BJ (cell line): ENCODE measurements around the gene CMTR1. TPM values are rescaled to one million over a fixed set of nuclear protein-coding genes. Genes with fewer than 3 reads are reported as not detected.

ENCODE experiments used
- CTCF ChIA-PET: fragments of 350-600 bp; formaldehyde crosslinking; extraction: SDS; loops from one replicate; lab custom pipeline; 2021; ENCODE audit warnings: antibody characterized with exemption, inconsistent platforms; lab: Yijun Ruan, JAX
- POLR2A ChIA-PET: fragments of 300-600 bp; sonication (Branson Sonifier 250); formaldehyde crosslinking; extraction: SDS; loops from one replicate; lab custom pipeline; 2021; ENCODE audit warnings: antibody characterized with exemption; lab: Charles Lee
- DNase-seq: peaks from one replicate; pipeline ENCODE4 v3.0.0-alpha.2; 2011; ENCODE audit warnings: low read depth
- H3K27me3 ChIP-seq: 2 replicates; pipeline ENCODE4 v1.6.0; 2011; ENCODE audit warnings: low read length; ENCODE audit not compliant: control insufficient read depth, insufficient read depth
- H3K36me3 ChIP-seq: 2 replicates; pipeline ENCODE4 v1.5.1; 2011; ENCODE audit warnings: low read length; ENCODE audit not compliant: control insufficient read depth, insufficient read depth
- H3K4me3 ChIP-seq: 2 replicates; pipeline ENCODE4 v1.5.1; 2011; ENCODE audit warnings: low read depth, mild to moderate bottlenecking, control low read depth, low read length
- CTCF ChIP-seq: IDR thresholded peaks from 2 replicates; pipeline ENCODE4 v1.5.1; 2011; ENCODE audit warnings: low read depth, mild to moderate bottlenecking, control low read depth, inconsistent platforms, low read length, moderate library complexity; ENCODE audit not compliant: insufficient read depth
- polyA plus RNA-seq: library from polyadenylated mRNA; depleted of rRNA; stranded (reverse); fragments of >200 nt; gene quantifications from 2 replicates; pipeline ENCODE4 v1.2.3, GENCODE V29; 2011

Gene CMTR1
- polyA plus RNA-seq, 1 experiment = 25.2 TPM

- no peaks in the 10 kb centered on the region for H3K27me3 ChIP-seq
- ChIA-PET CTCF (interaction anchor here (0.6 to 1.2 kb wide), 2 partner anchors 35 to 82 kb away, joined by 3 to 4 read pairs; no protein-coding TSS in a partner anchor), POLR2A (no interaction called here)
- no peak overlapping the region for H3K4me3 ChIP-seq
- TF ChIP-seq CTCF = no peak
- H3K36me3 ChIP-seq = peaks cover 23% of the 10 kb centered on the region
- DNase-seq = peak; percentile 46
Observed at GRCh38 chr6:37456816-37457560, 24.0 kb downstream of the CMTR1 start.

- CTCF ChIA-PET = interaction anchor here (1.3 kb wide), 1 partner anchor 13 kb away, joined by 3 read pairs; no protein-coding TSS in a partner anchor
- TF ChIP-seq CTCF = no peak
- Histone ChIP-seq H3K27me3 (no peaks in the 10 kb centered on the region), H3K36me3 (peaks cover 23% of the 10 kb centered on the region), H3K4me3 (no peak overlapping the region)
- DNase-seq = no peak
- POLR2A ChIA-PET = no interaction called here
Observed at GRCh38 chr6:37459981-37460800, 27.2 kb downstream of the CMTR1 start.

GRCh38 chr6:37460805-37461204, 27.8 kb downstream of the CMTR1 start:
- no peak for TF ChIP-seq CTCF
- Histone ChIP-seq H3K36me3 (peaks cover 23% of the 10 kb centered on the region), H3K4me3 (no peak overlapping the region), H3K27me3 (no peaks in the 10 kb centered on the region)
- CTCF ChIA-PET = interaction anchor here (1.3 to 1.4 kb wide), 2 partner anchors 12 to 48 kb away, joined by 3 read pairs; no protein-coding TSS in a partner anchor
- DNase-seq = no peak
- POLR2A ChIA-PET = no interaction called here

- no peak overlapping the region for H3K4me3 ChIP-seq
- no peaks in the 10 kb centered on the region for H3K27me3 ChIP-seq
- DNase-seq = no peak
- ChIA-PET POLR2A (no interaction called here), CTCF (no interaction called here)
- no peak for TF ChIP-seq CTCF
- peaks cover 23% of the 10 kb centered on the region for H3K36me3 ChIP-seq
Observed at GRCh38 chr6:37463110-37463509, 30.1 kb downstream of the CMTR1 start.

GRCh38 chr6:37467718-37468117, 34.7 kb downstream of the CMTR1 start:
- Histone ChIP-seq H3K27me3 (no peaks in the 10 kb centered on the region), H3K36me3 (peaks cover 8% of the 10 kb centered on the region), H3K4me3 (no peak overlapping the region)
- ChIA-PET CTCF (interaction anchor here (1.6 kb wide), 1 partner anchor 9 kb away, joined by 3 read pairs; no protein-coding TSS in a partner anchor), POLR2A (no interaction called here)
- no peak for TF ChIP-seq CTCF
- no peak for DNase-seq
